HG02763 (cell line): ENCODE results near the gene FAM25A.
"Not testable (repeated sequence)": the region's sequence is repeated elsewhere in the genome, so short reads cannot be mapped to it uniquely, and the experiment has no call there.

Experiments
- ATAC-seq: cut with Tn5 transposase; IDR thresholded peaks from one replicate; pipeline ENCODE4 v1.9.1; 2021; ENCODE audit warnings: mild to moderate bottlenecking, moderate library complexity; ENCODE audit not compliant: unreplicated experiment

The FAM25A gene

DNA sequence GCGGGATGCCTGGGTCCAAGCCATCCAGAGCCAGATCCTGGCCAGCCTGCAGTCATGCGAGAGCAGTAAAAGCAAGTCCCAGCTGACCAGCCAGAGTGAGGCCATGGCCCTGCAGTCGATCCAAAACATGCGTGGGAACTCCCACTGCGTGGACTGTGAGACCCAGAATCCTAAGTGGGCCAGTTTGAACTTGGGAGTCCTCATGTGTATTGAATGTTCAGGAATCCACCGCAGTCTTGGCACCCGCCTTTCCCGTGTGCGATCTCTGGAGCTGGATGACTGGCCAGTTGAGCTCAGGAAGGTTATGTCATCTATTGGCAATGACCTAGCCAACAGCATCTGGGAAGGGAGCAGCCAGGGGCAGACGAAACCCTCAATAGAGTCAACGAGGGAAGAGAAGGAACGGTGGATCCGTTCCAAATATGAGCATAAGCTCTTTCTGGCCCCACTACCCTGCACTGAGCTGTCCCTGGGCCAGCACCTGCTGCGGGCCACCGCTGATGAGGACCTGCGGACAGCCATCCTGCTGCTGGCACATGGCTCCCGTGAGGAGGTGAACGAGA lies 10.9 kb upstream of the FAM25A start:
- not testable (repeated sequence) for ATAC-seq

DNA sequence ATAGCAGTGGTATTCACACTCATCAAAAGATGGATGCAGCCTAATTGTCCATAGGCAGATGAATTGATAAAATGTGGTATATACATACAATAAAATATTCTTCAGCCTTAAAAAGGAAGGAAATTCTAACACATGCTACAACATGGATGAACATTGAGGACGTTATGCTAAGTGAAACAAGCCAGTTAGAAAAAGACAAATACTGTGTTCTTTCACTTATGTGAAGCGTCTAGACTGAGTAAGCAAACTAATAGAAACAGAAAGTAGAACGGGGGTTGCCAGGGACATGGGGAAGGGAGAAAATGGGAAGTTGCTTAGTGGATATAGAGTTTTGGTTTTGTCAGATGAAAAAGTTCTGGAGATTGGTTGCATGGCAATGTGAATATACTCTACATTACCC lies 6.6 kb upstream of the FAM25A start:
- not testable (repeated sequence) for ATAC-seq

DNA sequence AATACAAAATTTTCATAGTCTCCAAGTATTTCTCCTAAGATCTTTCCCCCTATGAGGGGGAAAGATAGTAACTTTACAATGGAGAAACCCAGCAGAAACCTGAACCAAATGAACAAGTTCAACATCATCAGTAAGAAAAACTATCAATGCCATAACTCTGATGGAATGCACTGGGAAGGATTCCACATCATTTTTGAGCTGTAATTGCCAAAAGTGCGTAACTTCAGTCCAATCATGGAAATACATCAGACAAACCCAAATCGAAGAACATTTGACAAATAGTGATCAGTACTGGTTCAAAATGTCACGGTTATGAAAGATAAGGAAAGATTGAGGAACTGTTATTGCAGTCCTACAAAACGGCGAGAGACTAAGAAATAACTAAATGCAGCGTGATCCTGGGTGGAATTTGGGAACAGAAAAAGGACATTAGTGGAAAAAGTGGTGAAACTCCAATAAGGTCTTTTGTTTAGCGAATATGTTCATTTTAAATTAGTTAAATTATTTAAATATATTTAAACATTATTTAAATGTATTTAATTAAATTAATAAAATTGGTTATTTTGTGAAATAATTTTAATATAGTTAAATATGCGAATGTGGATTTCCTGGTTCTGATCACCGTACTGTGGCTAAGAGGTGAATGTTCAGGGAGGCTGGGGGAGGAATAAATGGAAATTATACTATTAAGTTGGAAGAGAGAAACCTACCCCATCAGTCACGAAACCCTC lies 4.9 kb upstream of the FAM25A start:
- ATAC-seq = not testable (repeated sequence)

DNA sequence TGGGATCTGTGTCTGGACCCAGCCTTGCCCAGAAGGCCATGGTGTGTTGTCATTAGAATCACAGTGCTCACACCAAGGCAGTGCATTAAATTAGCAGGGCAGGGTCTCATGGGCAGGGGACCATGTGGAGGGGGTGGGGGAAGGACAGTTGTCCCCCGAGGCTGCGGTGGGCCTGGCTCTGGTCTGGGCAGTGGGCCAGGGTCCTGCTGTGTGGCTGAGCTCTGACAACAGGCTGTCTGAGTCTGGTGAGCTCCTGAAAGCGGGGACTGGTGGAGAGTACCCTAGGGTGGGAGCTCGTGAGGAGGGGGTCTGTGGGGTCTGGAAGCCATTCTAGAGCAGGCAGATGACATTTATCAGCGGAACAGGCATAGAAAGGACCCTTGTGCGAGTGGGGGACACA lies 2.0 kb upstream of the FAM25A start:
- ATAC-seq = not testable (repeated sequence)

DNA sequence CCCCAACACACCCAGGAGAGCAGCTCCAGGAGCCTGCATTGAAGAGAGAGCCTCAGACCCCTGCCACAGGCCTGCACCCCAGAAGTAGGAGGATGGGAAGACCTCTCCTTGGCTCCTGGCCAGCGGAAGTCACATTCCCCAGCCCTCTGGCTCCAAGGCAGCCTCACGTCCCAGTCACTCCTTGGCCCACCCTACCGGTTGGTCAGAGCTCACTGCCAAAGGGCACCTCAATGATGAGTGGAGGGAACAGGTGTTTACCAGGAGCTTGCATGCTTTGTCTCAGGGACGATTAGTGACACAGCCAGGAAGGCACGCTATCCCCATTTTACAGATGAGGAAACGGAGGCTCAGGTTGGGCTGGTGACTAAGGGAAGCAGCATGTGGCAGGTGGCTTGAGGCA lies 1.0 kb upstream of the FAM25A start:
- not testable (repeated sequence) for ATAC-seq

DNA sequence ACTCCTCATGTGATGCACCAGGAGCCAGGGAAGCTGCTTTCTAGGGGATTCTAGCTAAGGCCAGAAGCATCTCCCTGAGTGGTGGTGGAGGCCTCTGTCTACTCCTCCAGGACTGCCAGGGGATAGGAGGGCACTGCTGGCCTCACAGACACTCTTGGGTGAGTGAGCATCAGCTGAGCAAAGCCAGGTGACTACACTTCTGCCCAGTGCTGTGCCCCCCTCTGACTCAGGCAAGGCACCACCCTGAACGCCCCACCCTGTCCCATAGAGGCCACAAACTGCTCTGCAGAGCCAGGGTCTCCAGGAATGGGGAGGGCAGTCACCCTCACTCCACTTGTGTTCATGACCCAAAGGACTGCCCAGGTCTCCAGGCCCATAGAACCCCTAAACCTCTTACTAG lies 590 bp upstream of the FAM25A start:
- not testable (repeated sequence) for ATAC-seq

DNA sequence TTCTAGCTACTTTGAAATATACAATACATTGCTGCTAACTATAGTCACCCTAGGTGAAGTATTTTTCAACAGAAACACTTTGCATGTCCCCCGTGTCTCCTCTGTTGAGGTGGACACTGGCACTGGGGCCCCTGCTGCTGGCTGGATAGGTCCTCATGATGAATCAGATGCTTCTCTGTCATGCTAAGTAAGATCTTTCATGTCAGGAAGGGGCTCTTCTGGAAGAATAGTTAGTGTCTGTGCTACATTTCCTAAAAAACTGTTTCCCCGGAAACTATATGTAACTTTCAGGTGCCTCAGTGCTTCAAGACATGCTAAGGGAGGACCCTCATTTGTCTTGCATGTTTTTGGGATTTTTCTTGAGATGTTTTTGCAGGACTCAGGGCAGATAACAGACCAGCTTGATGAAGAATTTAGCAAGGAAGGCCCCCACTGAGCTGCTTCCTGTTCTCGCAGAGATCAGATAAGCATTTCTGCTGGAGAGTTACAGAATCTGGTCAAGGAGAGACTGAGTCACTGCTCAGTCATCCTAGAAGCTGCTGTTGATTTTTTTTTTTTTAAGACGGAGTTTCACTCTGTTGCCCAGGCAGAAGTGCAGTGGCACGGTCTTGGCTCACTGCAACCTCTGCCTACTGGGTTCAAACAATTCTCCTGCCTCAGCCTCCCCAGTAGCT lies 5.3 kb downstream of the FAM25A start:
- ATAC-seq = not testable (repeated sequence)

DNA sequence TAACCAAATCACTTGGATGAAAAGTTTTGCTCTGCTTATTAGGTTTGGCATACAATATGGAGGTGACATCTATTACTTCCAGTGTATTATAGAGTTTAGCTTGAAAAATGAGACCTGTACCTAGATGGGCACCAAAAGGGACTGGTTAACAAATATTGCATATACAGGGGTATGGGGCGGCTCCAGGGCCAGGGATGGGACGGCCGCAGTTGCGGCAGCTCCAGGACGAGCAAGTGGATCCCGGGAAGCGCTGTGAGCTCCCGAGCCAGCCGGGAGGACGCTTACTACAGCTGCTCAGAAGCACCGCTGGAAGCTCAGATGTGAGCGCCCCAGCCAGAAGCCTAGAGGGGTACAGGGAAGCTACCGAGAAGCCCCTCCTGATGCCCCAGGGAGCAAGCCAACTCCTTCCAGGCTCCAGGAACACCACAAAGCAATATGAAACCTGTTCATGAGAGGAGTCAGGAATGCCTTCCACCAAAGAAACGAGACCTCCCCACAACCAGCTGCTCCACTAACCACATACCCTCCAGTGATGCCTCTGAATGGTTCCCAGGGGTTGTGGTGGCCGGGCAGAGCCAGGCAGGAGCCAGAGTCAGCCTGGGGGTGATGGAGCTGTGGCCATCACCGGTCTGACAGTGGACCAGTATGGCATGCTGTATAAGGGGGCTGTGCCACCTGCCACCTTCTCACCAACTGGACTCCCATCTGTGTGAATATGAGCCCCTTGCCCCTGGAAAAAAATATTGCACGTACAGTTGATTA lies 6.8 kb downstream of the FAM25A start:
- ATAC-seq = not testable (repeated sequence)

DNA sequence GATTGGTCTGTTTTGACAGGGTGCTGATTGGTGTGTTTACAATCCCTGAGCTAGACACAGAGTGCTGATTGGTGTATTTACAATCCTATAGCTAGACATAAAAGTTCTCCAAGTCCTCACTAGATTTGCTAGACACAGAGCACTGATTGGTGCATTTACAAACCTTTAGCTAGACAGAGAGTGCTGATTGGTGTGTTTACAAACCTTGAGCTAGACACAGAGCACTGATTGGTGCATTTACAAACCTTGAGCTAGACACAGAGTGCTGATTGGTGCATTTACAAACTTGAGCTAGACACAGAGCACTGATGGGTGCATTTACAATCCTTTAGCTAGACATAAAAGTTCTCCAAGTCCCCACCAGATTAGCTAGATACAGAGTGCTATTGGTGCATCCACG lies 10.3 kb downstream of the FAM25A start:
- not testable (repeated sequence) for ATAC-seq

DNA sequence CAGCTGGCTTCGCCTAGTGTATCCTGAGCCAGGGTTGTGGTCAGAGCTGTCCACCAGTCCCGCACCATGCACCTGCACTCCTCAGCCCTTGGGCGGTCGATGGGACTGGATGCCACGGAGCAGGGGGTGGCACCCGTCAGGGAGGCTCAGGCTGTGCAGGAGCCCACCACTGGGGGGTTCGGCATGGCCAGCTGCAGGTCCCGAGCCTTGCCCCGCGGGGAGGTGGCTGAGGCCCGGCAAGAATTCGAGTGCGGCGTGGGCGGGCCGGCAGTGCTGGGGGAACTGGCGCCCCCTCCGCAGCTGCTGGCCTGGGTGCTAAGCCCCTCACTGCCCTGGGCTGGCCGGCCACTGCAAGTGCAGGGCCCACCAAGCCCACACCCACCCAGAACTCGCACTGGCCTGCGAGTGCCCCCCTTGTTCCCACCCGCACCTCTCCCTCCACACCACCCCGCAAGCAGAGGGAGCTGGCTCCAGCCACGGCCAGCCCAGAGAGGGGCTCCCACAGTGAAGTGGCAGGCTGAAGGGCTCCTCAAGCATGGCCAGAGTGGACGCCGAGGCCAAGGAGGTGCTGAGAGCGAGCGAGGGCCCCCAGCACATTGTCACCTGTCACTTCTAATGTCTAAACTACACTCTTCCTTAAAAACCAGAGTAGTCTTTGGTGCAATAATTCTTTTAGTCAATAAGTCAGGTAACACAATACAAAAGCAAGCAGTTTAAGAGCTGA lies 11.0 kb downstream of the FAM25A start:
- no peak for ATAC-seq

DNA sequence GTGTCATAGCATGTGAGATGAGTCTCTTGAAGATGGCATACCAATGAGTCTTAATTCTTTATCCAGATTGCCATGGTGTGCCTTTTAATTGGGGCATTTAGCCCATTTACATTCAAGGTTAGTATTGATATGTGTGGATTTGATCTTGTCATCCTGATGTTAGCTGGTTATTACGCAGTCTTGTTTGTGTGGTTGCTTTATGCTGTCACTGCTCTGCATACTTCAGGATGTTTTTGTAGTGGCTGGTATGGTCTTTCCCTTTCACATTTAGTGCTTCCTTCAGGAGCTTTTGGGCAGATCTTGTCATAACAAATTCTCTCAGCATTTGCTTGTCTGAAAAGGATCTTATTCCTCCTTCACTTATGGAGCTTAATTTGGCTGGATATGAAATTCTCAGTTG lies 16.5 kb downstream of the FAM25A start:
- no peak for ATAC-seq

DNA sequence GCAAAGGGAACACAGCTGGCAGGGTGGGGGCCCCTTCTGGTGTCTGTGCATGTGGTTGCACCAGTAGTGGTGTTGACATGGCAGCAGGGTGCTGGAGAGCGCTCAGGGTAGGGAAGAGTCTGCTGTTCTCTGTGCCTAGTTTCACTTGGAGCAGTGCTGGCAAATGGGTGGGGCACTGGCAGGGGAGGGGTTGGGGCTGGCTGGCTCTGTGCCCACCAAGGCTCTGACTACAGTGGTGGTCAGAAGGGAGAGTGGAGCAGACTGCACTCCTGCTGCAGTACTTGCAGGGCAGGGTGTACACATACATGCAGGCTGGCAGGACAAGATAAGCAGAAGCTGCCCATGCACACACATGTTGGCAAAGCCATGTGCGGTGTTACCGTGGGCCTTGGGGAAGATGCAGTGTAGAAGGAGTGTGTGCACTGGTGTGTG lies 18.2 kb downstream of the FAM25A start:
- ATAC-seq = no peak

DNA sequence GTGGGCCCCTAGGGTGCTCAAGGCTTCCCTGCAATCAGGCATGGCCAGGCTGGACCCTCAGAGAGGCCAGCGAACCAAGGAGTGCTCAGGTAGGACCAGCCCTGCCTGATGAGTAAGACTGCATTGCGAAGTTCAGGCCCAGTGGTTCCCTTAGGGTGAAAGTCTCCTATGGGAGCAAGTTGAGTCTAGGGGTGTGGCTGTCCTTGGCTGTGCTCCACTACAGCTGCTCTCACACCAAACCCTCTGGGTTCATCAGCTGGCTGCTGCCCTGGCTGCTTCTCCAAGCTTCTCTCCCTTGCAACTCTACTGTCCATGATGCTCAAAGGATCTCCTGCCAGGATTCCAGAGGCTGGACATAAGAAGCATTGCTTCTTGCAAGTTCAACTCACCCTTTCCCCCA lies 18.7 kb downstream of the FAM25A start:
- ATAC-seq = no peak

DNA sequence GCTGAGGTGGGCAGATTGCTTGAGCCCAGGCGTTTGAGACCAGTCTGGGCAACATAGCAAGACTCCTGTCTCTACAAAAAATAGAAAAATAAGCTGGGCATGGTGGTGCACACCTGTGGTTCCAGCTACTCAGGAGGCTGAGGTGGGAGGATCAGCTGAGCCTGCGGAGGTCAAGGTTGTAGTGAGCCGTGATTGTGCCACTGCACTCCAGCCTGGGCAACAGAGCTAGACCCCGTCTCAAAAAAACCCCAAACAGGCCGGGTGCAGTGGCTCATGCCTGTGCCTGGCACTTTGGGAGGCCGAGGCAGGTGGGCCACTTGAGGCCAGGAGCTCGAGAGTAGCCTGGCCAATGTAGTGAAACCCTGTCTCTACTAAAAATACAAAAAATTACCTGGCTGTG lies 23.5 kb downstream of the FAM25A start:
- not testable (repeated sequence) for ATAC-seq

DNA sequence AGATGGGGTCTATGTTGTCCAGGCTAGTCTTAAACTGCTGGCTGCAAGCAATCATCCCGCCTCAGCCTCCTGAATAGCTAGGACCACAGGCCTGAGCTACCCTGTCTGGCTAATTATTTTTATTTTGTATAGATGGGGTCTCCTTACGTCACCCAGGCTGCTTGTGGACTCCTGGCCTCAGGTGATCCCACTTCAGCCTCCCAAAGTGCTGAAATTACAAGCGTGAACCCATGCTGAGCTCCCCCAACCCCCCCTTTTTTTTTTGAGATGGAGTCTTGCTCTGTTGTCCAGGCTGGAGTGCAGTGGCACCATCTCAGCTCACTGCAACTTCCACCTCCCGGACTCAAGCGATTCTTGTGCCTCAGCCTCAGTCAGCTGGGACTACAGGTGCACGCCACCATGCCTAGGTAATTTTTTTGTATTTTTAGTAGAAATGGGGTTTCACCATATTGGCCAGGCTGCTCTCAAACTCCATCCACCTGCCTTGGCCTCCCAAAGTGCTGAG lies 25.4 kb downstream of the FAM25A start:
- no peak for ATAC-seq

DNA sequence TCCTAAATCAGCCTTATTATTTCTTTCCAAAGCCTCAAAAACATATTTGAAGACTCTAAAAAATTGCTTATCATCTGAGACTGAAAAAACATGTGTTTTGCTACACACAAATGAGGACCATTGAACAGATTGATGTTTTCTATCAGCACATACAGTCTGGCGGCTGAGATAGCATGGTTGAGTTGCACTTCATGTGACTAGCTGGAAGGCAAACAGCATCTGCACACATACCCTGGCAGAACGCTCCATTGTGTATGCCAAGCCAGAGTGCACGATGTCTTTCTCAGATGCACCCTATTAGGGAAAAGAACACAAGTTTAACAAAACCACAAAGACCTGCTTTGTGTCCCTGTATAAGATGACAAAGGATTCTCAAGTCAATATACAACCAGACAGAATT lies 33.0 kb downstream of the FAM25A start:
- no peak for ATAC-seq

DNA sequence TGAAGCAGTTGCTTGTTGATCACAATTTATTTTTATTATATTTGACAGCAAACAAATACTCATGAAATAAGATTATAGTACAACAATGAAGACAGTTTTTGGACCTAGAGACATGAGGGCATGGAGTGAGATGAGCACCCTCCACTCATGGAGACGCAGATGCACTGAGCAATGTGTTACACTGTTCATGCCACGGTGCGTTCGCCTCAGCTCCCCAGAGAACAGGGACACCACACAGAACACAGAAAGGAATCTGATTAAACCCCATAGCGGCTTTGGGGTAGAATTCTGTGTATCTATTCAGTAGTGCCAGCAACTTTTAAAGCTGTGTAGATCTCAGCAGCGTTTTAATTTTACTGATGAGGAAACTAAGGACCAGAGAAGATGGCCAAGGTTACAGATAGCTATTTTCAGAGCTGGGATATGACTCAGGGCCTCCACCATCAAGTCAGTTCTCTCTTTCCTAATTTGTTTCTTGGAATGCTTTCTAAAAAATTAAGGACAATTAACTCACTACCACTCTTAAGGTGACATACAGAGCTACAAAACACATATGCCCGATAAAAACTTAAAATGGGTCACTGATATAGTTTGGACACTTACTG lies 33.6 kb downstream of the FAM25A start:
- ATAC-seq = no peak

DNA sequence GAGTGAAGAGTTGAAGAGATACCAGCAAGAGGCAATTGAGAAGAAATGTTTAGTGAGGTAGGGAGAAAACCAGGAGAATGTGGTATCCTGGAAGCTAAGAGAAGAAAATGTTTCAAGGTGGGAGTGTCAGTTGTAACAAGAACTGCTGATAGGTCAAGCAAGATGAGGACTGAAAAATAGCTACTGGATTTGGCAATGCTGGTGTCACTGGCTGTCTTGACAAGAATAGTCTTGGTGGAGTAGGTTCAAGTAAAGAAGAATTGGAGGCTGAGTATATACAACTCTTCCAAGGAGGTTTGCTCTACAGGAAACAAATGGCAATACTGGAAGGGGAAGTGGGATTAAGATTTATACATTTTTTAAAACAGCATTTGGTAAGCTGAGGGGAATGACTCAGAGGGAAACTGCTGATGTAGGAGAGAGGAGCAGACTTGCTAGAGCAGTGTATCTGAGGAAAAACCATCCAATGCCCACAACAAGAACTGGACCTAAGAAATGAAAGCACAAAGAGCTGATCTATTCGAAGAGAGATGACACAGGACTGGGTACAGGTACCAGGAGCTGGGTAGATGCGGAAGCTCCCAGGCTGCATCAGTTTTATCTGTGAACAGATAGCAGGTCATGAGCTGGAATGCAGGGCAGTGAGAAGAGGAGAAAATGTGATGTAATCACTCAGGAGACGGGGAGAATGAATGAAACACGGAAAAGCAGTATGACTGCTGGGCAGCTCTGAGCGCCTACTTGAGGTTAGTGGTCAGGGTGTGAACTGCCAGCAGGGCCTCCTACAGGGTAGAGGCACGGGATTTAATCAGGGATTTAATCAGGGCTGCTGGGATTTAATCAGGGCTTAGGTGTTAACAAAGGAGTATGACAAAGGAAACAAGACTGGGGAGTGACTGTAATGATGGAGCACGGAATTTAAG lies 34.5 kb downstream of the FAM25A start:
- ATAC-seq = no peak

DNA sequence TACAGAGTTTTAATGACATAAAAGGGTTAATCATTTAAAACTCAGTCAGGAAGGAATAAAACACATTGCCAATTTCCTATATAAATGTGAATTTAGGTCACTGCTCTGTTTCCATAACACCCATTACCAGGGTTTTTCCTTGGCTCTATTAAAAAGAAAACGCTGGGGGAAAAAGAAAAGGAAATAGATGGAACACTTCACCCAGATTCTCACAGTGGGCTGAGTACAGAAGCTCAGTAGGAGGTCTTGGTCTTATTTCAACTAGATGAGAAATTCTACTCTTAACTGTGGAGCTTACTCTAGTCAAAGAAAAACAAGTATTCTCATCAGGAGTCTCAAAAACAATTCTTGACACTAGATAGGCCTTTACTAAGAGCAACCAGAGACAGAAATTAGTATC lies 38.1 kb downstream of the FAM25A start:
- no peak for ATAC-seq
